ENCODE data around the gene AMY2B. TPM values are rescaled to one million over a fixed set of nuclear protein-coding genes. Genes with fewer than 3 reads are reported as not detected.
A peak's percentile ranks its signal among the peaks of the same experiment; 100 is the strongest.
"Not testable (repeated sequence)": the region's sequence is repeated elsewhere in the genome, so short reads cannot be mapped to it uniquely, and the experiment has no call there.

Gene AMY2B
- 10 to 100 TPM in 1 of 2 experiments, 1 to 10 TPM in 1; 8.5 to 10.6 TPM for total RNA-seq

DNA sequence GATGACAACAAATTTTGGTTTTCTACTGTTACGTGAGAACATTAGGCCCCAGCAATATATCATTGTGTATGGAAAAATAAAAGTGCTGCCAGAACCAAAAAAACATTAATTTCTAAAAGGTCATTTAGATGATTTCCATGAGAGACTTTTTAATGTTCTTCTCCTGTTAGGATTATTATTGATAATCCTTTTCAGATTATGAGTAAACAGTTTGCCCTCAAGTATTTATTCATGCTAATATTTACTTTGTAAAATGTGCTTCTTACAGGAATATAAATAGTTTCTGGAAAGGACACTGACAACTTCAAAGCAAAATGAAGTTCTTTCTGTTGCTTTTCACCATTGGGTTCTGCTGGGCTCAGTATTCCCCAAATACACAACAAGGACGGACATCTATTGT, at the start of gene AMY2B:
Gene AMY2B (plus strand): TSS at position 301 of the 400 bp plus-strand sequence. CDS start 14 bp downstream, at position 315.
- H3K9me3 Mint-ChIP-seq; H3K27me3 Mint-ChIP-seq; H3K36me3 Mint-ChIP-seq (ENCODE audit: low read depth); H3K27ac Mint-ChIP-seq; CTCF ChIA-PET; H3K4me3 Mint-ChIP-seq; H3K4me1 Mint-ChIP-seq; DNase-seq; POLR2A ChIA-PET: not testable (repeated sequence)

DNA sequence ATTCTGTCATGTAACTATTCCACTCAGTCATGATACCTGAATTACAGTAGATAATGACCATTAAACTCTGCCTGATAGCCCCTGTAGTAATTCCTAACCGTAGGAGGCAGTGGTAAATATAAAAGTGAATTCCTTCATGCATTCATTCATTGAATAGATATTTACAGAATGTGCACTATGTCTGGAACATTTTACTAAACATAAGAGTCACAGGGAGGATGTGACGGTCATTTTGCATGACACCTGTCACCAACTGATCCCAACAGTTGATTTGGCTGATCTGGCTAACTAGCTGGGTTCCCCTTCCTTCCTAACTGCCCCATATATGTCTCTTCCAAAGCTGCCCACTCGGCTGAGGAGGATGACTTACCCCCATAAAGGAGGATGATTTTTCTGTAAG, 48.0 kb upstream of the AMY2B start:
- POLR2A ChIA-PET = no interaction called here
- Mint-ChIP-seq H3K27ac (no peak overlapping the region), H3K36me3 (ENCODE audit: low read depth) (peaks cover 5% of the 10 kb centered on the region), H3K27me3 (peaks cover 7% of the 10 kb centered on the region), H3K9me3 (no peaks in the 10 kb centered on the region), H3K4me3 (no peak overlapping the region), H3K4me1 (peaks cover 29% of the 10 kb centered on the region)
- CTCF ChIA-PET = no interaction called here
- DNase-seq = no peak

DNA sequence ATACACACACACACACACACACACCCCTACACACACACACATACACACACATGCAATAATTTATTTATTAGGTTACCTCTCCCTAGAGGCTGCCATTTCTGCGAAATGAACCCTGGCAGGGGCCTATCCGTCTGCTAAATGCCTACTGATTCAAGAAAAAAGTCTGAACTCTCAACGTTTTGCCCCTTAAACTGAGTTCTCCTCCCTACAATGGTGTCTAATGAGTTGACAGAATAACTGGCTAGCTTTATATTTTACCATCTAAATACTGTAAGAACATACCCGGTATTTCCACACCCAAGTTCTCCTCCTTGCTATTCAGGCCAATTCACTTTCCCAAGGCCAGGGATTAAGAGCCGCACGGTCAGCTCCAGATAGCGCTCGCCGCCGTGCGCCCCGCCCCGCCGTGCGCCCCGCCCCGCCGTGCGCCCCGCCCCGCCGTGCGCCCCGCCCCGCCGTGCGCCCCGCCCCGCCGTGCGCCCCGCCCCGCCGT, 46.2 kb upstream of the AMY2B start:
- POLR2A ChIA-PET = no interaction called here
- CTCF ChIA-PET = no interaction called here
- no peak for DNase-seq
- peaks cover 7% of the 10 kb centered on the region for H3K27me3 Mint-ChIP-seq
- H3K4me3 Mint-ChIP-seq = peak overlapping the region; percentile 77
- H3K36me3 Mint-ChIP-seq (ENCODE audit: low read depth) = peaks cover 20% of the 10 kb centered on the region
- H3K4me1 Mint-ChIP-seq = peaks cover 43% of the 10 kb centered on the region
- peak overlapping the region; percentile 86 for H3K27ac Mint-ChIP-seq
- H3K9me3 Mint-ChIP-seq = no peaks in the 10 kb centered on the region

DNA sequence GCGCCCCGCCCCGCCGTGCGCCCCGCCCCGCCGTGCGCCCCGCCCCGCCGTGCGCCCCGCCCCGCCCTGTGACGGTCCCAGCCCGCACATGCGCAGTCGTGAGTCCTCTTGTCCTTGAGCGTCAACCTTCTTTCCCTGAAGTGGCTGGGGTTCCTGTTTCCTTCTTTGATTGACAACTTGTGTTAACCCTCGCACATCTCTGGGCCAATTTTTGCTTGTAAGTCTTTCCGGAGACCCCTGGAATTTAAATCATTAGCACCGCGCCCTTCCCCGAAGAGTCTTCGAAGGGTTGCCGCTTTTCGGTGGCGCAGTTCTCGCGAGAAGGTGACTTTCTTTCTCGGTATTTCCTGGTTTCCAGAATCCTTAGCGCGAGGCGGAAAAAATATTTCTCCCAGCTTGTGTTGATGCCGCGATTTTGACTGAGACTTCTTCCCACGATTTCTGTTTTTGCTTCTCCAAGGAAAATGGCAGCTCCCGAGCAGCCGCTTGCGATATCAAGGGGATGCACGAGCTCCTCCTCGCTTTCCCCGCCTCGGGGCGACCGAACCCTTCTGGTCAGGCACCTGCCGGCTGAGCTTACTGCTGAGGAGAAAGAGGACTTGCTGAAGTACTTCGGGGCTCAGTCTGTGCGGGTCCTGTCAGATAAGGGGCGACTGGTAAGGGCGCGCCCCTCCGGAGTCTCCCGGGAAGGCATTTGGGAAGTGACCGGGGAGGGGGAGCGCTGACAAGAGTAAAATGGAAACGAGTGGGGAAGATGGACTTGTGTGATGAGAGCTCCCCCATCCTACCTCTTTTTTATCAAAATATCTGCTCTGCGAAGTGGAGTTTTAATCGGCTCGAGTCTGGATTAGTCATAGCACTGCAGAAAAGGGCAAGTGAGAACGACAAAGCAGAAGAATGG, 45.5 kb upstream of the AMY2B start, which contains the start of gene RNPC3:
Gene RNPC3 (plus strand): TSS at position 93 of the 901 bp plus-strand sequence. CDS start 372 bp downstream, at position 465.
- peaks cover 2% of the 10 kb centered on the region for H3K9me3 Mint-ChIP-seq

DNA sequence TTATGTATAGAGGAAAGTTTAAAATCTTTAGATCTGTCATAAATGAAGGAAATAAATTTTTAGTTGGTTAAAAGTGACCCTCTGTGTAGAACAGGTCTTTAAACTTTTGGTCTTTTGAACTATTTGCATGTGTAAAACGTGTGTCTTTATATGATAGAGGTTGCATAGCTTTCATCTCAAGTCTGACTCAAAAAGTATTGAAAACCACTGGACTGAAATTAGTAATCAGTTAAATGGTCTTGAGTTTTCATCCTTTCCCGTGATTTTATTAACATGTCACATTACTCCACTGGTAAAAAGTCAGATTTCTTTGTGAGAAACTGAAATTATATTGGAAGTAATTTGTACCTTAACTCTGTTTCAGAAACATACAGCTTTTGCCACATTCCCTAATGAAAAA, 44.1 kb upstream of the AMY2B start:
- peaks cover 39% of the 10 kb centered on the region for H3K36me3 Mint-ChIP-seq (ENCODE audit: low read depth)
- peak overlapping the region; percentile 69 for H3K27ac Mint-ChIP-seq
- peaks cover 2% of the 10 kb centered on the region for H3K9me3 Mint-ChIP-seq
- H3K4me1 Mint-ChIP-seq = peaks cover 61% of the 10 kb centered on the region
- peak overlapping the region; percentile 98 for H3K4me3 Mint-ChIP-seq
- POLR2A ChIA-PET = no interaction called here
- CTCF ChIA-PET = no interaction called here
- H3K27me3 Mint-ChIP-seq = peaks cover 7% of the 10 kb centered on the region
- DNase-seq = no peak

More for the DNA sequence above, 45.5 kb upstream of the AMY2B start, which contains the start of gene RNPC3:
- H3K4me3 Mint-ChIP-seq = peak within 1 kb of the TSS; percentile 98
- DNase-seq = peak; percentile 89
- peaks cover 25% of the 10 kb centered on the region for H3K36me3 Mint-ChIP-seq (ENCODE audit: low read depth)
- CTCF ChIA-PET = no interaction called here
- peaks cover 7% of the 10 kb centered on the region for H3K27me3 Mint-ChIP-seq
- peak within 1 kb of the TSS; percentile 99 for H3K27ac Mint-ChIP-seq
- POLR2A ChIA-PET = interaction anchor here (0.6 kb wide), 2 partner anchors 28 to 77 kb away, joined by 3 read pairs; no protein-coding TSS in a partner anchor
- peaks cover 48% of the 10 kb centered on the region for H3K4me1 Mint-ChIP-seq

DNA sequence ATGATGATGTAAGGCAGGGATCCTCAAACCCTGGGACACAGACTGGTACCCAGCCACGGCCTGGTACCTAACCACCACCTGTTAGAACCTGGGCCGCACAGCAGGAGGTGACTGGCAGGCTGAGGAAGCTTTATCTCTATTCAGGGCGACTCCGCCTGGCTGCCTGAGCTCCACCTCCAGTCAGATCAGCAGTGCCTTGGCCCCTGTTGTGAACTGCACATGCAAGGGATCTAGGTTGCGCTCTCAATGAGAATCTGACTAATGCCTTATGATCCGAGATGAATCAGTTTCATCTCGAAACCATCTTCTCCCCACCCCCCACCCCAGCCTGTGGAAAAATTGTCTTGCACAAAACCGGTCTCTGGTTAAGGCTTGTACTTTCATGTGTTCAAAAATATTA, 41.6 kb upstream of the AMY2B start:
- no peak for DNase-seq
- POLR2A ChIA-PET = no interaction called here
- Mint-ChIP-seq H3K27ac (no peak overlapping the region), H3K9me3 (peaks cover 2% of the 10 kb centered on the region), H3K4me1 (peaks cover 67% of the 10 kb centered on the region), H3K27me3 (no peaks in the 10 kb centered on the region), H3K36me3 (ENCODE audit: low read depth) (peaks cover 48% of the 10 kb centered on the region), H3K4me3 (no peak overlapping the region)
- CTCF ChIA-PET = no interaction called here

DNA sequence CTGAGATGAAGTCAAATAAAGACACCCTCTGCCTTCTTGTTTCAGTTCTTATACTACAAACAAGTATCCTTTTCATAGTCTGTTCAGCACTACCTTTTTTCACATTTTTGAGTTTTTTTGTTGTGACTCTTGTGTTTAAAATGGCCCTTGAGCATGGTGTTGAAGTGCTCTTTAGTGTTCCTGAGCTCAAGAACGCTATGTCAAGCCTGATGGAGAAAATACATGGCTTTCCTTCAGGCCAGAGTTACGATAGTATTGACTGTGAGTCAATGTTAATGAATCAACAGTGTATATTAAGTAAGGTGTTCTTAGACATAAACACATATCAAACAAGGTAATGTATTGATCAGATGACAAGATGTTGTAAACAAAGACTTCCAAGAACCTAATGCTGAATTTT, 33.2 kb upstream of the AMY2B start:
- CTCF ChIA-PET = no interaction called here
- no peak overlapping the region for H3K27ac Mint-ChIP-seq
- no peaks in the 10 kb centered on the region for H3K27me3 Mint-ChIP-seq
- POLR2A ChIA-PET = no interaction called here
- peaks cover 6% of the 10 kb centered on the region for H3K4me1 Mint-ChIP-seq
- no peak for DNase-seq
- H3K4me3 Mint-ChIP-seq = no peak overlapping the region
- no peaks in the 10 kb centered on the region for H3K9me3 Mint-ChIP-seq
- peaks cover 46% of the 10 kb centered on the region for H3K36me3 Mint-ChIP-seq (ENCODE audit: low read depth)

DNA sequence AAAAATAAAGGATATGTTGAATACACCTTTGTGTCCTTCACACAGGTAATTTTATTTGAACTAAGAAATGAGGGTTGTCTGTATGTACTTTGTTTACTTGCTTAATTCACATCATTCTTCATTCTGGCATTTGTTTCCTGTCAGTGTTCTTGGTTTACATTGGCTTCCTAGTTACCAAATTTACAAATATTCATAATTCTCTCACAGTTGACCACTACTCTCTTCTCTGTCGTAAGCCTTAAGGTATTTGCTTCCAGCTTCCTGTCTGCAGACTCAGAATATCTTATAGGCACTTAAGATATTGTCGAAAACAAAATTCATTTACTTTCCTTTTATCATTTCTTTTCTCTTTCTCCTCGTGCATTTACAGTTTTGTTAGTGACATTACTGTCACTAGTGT, 30.0 kb upstream of the AMY2B start:
- H3K4me1 Mint-ChIP-seq = no peaks in the 10 kb centered on the region
- no peaks in the 10 kb centered on the region for H3K27me3 Mint-ChIP-seq
- ChIA-PET CTCF (no interaction called here), POLR2A (no interaction called here)
- H3K4me3 Mint-ChIP-seq = no peak overlapping the region
- H3K9me3 Mint-ChIP-seq = no peaks in the 10 kb centered on the region
- no peak overlapping the region for H3K27ac Mint-ChIP-seq
- H3K36me3 Mint-ChIP-seq (ENCODE audit: low read depth) = peaks cover 45% of the 10 kb centered on the region
- DNase-seq = no peak

DNA sequence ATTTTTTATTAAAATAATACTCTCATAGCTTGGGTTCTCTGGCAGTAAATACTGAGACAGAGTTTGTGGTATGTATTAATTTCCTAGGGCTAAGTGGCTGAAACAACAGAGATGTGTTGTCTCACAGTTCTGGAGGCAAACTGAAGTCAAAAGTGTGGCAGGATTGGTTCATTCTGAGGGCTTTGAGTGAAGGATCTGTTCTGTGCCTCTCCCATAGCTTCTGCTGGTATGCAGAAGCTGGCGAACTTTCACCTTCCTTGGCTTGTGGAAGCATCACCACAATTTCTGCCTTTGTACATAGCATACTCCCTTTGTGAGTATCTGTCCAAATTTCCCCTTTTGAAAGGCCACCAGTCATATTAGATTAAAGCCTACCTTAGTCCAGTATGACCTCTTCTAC, 24.9 kb upstream of the AMY2B start:
- Mint-ChIP-seq H3K4me1 (no peaks in the 10 kb centered on the region), H3K4me3 (no peak overlapping the region), H3K27ac (no peak overlapping the region), H3K36me3 (ENCODE audit: low read depth) (peaks cover 38% of the 10 kb centered on the region), H3K9me3 (no peaks in the 10 kb centered on the region), H3K27me3 (no peaks in the 10 kb centered on the region)
- POLR2A ChIA-PET = no interaction called here
- no peak for DNase-seq
- CTCF ChIA-PET = no interaction called here

DNA sequence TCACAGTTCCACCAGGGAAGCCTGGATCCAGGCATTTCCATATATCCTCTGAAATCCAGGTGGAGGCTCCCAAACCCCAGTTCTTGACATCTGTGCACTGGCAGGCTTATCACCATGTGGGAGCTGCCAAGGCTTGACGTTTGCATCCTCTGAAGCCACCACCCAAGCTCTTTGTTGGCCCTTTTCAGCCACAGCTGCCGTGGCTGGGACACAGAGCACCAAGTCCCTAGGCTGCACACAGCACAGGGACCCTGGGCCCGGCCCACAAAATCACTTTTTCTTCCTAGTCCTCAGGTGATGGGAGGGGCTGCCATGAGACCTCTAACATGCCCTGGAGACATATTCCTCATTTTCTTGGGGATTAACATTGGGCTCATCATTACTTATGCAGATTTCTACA, 23.5 kb upstream of the AMY2B start:
- ChIA-PET CTCF (no interaction called here), POLR2A (no interaction called here)
- Mint-ChIP-seq H3K4me1 (no peaks in the 10 kb centered on the region), H3K4me3 (no peak overlapping the region), H3K9me3 (no peaks in the 10 kb centered on the region), H3K36me3 (ENCODE audit: low read depth) (peaks cover 36% of the 10 kb centered on the region), H3K27me3 (no peaks in the 10 kb centered on the region), H3K27ac (no peak overlapping the region)
- DNase-seq = no peak

DNA sequence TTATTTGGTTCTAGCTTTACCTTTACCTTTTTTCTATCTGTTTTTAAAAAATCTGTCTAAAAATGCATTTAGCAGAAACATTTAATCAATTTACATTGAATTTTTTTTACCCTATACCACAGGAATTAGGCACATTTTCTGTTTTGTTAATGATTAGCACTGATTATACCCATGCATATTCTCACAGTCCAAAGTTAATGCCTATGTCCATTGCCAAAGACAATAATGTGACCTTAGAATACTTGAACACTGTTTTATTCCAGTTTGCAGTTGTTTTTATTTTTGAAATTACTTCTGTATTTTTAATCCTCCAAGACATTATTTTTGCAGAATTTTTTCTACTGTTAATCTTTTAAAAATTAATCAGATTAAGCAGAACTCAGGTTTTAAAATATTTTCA, 11.0 kb upstream of the AMY2B start:
- no peak for DNase-seq
- CTCF ChIA-PET = interaction anchor here (0.6 kb wide), 1 partner anchor 1362 kb away, joined by 3 read pairs; no protein-coding TSS in a partner anchor
- H3K27ac Mint-ChIP-seq = no peak overlapping the region
- no peaks in the 10 kb centered on the region for H3K27me3 Mint-ChIP-seq
- POLR2A ChIA-PET = no interaction called here
- no peaks in the 10 kb centered on the region for H3K9me3 Mint-ChIP-seq
- peaks cover 7% of the 10 kb centered on the region for H3K4me1 Mint-ChIP-seq
- peaks cover 8% of the 10 kb centered on the region for H3K36me3 Mint-ChIP-seq (ENCODE audit: low read depth)
- H3K4me3 Mint-ChIP-seq = no peak overlapping the region

DNA sequence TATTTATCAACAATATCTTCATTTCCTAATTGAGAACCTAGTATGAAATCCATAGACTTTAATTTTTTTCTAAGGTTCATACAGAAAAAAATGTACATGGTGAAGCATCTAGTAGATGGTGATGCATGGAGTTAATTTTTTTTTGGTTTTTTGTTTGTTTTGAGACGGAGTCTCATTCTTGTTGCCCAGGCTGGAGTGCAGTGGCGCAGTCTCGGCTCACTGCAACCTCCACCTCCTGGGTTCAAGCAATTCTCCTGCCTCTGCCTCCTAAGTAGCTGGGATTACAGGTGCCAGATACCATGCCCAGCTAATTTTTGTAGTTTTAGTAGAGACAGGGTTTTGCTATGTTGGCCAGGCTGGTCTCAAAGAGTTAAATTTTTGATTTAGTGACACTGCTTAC, 10.3 kb upstream of the AMY2B start:
- H3K36me3 Mint-ChIP-seq (ENCODE audit: low read depth); DNase-seq; CTCF ChIA-PET; H3K27ac Mint-ChIP-seq; H3K4me1 Mint-ChIP-seq; POLR2A ChIA-PET; H3K4me3 Mint-ChIP-seq; H3K27me3 Mint-ChIP-seq; H3K9me3 Mint-ChIP-seq: not testable (repeated sequence)

DNA sequence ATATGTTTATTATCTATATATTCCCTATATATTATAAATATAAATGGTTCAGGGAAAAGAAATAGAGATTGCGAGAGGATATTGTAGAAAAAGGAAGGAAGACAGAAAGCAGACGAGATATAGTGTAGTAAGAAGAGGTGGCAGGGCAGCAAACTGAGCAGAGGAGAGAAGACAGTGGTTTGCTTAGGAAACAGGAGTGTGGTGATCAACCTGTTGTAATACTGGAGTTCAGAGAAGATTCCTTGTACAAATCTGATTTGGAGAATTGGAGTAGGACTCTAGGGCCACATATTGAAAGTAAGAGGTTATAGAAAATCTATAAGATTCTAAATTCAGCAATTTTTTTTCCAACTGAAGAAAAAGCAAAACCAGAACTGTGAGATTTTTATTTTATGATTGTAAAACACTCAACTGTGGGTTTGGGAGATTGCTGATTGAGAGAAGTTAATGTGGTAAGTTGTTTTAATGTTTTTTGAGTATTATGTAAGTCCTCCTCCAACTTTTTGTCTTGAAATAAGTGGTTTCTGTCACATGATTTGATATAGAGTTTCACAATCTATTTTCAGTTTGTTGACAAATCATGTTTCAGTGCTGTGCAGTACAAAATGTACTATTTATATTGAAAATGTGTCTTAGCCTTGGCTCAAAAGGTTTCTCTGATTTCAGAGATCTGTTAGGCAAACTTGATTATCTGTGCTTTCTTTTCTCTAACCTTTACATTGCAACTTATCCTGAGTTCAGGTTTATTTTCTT, 9.6 kb upstream of the AMY2B start:
- CTCF ChIA-PET = no interaction called here
- Mint-ChIP-seq H3K27ac (no peak overlapping the region), H3K9me3 (no peaks in the 10 kb centered on the region), H3K4me1 (peaks cover 5% of the 10 kb centered on the region), H3K36me3 (ENCODE audit: low read depth) (no peaks in the 10 kb centered on the region), H3K4me3 (no peak overlapping the region), H3K27me3 (no peaks in the 10 kb centered on the region)
- DNase-seq = no peak
- POLR2A ChIA-PET = no interaction called here
